ENCODE data around the gene TXNDC15.
"Not testable (repeated sequence)": the region's sequence is repeated elsewhere in the genome, so short reads cannot be mapped to it uniquely, and the experiment has no call there.

TXNDC15 gene, protein sequence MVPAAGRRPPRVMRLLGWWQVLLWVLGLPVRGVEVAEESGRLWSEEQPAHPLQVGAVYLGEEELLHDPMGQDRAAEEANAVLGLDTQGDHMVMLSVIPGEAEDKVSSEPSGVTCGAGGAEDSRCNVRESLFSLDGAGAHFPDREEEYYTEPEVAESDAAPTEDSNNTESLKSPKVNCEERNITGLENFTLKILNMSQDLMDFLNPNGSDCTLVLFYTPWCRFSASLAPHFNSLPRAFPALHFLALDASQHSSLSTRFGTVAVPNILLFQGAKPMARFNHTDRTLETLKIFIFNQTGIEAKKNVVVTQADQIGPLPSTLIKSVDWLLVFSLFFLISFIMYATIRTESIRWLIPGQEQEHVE

DNA sequence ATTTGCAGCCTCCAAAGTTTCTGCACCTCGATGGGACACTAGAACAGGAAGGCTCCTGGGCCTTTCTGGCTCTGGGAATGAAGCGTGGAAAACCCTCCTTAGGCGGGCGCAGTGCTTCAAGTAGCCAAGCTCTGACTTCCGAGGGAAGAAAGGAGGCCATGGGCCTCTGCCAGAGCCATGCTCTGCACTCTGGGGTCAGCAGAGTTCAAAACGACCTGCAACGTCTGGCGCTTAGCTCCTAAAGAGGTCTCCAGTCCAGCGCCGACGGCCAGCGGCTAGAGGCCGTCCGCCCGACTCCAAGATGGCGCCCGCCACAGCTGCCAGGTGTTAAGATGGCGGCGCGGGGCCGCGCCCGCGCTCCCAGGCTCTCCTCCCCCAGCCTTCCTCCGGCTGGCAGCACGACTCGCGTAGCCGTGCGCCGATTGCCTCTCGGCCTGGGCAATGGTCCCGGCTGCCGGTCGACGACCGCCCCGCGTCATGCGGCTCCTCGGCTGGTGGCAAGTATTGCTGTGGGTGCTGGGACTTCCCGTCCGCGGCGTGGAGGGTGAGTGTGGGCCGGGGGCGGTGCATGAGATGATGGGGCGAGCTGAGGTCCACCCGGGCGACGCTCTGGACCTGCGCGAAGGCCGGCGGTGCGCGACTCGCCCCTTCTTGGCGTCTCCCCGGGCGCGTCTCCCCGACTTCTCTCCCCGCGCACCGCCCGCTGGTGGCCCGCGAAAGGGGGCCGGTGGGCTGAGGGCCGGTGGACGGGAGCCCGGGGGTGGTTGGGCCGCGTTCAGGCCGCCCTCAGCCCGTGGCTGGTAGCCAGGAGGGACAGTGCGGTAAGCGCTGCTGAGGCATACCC lies at the start of gene TXNDC15:
TSS of gene TXNDC15 (plus strand) at position 385 of the 844 bp plus-strand sequence. CDS start at position 442, 57 bp downstream.
- peak; percentile 69 for DNase-seq (ENCODE audit: low read depth)

DNA sequence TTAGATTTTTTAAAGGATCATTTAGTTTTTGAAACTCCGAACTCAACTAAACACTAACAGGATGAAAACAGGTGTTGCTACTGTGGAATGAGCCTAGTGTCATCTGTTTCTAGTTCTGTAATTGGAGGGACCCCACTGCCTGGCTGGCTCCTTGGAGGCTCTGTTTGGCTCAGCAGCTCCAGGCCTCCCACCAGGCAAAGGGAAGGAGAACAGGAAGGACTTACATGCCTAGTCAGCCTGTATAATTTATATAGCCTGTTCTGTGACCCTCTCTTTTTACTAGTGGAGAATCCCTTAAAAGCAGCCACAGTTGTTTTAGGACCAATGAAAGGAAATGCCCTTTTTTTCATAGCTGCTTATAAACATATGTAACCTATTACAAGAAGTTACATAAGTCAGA lies 49.5 kb upstream of the TXNDC15 start:
- no peak for DNase-seq (ENCODE audit: low read depth)

DNA sequence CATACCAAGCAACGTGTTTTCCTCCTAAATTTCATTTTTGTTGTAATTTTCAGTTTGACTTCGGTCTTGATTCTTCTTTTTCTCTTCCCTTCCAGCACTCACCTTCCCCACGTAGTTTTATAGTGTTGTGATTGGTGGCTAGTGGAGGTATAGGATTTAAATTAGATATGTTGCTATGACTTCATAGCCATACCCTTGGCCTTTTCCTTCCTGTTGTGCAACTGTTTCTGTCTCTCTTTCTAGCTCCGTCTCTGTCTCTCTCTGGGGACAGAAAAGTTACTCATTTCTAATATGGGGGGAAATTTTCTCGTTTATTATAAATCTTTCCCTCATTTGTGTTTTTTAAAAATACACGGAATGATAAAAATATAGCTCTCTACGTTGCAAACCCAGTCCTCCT lies 49.0 kb upstream of the TXNDC15 start:
- DNase-seq (ENCODE audit: low read depth): no peak

DNA sequence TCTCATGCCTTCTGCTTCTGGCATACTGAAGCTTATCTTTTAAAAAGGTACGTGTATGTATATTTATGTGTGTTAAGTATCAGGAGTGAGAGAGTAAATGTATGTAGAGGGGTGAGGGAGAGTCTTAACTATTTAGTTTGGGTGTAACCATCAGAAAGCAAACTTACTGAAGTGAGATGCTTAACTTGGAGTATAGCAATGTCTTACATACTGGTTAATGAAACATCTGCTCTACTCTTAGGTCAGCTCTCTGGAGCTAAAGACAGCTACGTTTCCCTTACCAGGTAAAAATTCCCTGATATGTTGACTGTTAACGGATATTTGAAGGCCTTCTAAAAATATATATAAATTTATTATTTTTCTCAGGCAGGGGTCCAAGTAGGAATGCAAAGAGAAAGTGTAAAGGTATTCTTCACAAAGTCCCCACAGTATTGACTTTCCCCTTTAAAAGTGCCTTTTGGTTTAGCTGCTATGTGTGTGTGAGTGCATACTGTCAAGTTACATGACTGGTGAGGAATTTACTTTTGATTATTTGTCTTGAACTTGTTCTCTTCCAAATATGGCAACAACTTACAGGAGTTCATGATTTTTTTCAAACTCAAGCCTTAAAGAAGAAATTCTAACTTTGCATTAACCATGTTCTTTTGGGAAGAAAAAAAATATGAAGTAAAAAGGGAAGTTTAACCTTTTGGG lies 40.7 kb upstream of the TXNDC15 start:
- no peak for DNase-seq (ENCODE audit: low read depth)

DNA sequence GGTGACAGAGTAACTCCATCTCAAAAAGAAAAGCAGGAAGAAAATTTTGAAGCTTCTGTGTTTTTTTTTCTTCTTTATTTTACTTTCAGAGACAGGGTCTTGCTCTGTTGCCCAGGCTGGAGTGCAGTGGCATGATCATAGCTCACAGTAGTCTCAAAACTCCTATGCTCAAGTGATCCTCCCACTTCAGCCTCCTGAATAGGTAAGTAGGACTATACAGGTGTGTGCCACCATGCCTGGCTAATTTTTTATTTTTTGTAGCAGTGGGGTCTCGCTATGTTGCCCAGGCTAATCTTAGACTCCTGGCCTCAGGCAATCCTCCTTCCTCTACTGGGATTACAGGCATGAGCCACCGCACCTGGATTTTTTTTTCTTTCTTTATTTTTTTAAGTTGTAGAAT lies 38.5 kb upstream of the TXNDC15 start:
- no peak for DNase-seq (ENCODE audit: low read depth)

DNA sequence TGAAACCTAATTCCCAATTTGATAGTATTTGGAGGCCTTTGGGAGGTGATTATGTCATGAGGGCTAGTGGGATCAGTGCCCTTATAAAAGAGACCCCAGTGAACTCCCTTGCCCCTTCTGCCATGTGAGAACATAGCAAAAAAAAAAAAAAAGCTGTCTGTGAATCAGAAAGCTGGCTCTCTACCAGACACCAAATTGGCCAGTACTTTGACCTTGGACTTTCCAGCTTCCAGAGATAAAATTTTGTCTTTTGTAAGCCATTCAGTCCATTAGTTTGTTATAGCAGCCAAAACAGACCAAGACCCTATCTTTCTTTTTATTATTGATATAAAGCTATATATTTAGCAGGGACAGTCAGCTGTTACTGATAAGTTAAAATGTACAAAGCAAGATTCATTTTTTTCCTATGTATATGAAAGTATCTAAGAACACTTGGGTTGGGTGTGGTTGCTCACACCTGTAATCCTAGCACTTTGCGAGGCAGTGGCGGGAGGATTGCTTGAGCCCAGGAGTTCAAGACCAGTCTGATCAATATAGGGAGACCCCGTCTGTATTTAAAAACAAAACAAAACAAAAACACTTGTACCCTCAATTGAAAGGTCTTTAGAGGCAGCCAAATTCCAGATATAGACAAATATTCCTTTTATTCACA lies 36.5 kb upstream of the TXNDC15 start:
- no peak for DNase-seq (ENCODE audit: low read depth)

GRCh38 chr5:134838361-134838760 lies 35.8 kb upstream of the TXNDC15 start:
- DNase-seq (ENCODE audit: low read depth): not testable (repeated sequence)

DNA sequence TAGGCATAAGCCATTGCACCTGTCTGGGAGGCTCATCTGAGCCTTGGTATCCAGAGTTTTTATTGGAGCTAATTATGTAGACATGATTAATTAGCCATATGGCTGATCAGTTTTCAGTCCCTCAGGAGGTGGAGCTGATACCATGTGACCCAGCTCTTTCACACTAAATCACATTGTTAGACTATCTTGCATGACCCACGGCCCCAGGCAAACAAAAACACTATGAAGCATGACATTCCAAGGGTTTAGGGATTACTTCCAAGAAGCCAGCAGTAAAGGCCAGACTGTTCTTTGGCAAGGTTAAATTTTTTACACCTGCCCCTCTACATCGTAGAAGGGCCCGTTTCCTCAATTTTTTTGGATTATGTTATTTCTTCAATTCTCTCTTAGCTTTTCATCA lies 33.4 kb upstream of the TXNDC15 start:
- no peak for DNase-seq (ENCODE audit: low read depth)

DNA sequence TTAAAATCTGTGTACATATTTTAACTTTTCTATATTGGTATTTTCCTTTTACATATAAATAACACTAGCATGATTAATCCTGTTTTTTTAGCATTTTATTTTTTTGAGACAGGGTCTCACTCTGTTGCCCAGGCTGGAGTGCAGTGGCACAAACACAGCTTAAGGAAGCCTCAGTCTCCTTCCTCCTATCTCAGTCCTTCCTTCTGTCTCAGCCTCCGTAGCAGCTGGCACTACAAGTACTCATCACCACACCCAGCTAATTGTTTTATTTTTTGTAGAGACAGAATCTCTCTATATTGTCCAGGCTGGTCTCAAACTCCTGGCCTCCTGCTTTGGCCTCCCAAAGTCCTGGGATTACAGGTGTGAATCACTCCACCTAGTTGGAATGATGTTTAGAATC lies 29.9 kb upstream of the TXNDC15 start:
- no peak for DNase-seq (ENCODE audit: low read depth)

DNA sequence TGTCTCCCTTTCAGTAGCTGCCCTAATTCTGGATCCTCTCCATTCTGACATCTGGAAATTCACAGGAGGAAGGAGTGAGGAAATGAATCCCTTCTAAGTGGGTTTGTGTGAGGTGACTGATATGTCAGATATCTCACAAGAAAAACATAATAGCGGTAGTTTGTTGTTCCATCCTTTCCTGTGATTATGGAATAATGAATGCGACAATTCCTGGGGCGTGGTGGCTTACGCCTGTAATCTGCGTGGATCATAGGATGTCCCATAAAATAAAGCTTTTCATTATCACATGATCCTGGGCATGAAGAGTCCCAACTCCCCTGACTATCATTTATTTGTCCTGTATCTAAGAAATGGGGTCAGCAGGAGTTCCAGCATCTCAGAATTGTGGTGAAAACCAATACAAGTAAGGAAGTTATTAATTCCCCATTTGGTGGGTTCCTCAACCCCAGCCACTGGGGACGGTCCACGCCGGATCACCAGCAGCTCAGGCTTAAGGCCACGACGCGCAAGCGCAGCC lies 28.8 kb upstream of the TXNDC15 start:
- no peak for DNase-seq (ENCODE audit: low read depth)

DNA sequence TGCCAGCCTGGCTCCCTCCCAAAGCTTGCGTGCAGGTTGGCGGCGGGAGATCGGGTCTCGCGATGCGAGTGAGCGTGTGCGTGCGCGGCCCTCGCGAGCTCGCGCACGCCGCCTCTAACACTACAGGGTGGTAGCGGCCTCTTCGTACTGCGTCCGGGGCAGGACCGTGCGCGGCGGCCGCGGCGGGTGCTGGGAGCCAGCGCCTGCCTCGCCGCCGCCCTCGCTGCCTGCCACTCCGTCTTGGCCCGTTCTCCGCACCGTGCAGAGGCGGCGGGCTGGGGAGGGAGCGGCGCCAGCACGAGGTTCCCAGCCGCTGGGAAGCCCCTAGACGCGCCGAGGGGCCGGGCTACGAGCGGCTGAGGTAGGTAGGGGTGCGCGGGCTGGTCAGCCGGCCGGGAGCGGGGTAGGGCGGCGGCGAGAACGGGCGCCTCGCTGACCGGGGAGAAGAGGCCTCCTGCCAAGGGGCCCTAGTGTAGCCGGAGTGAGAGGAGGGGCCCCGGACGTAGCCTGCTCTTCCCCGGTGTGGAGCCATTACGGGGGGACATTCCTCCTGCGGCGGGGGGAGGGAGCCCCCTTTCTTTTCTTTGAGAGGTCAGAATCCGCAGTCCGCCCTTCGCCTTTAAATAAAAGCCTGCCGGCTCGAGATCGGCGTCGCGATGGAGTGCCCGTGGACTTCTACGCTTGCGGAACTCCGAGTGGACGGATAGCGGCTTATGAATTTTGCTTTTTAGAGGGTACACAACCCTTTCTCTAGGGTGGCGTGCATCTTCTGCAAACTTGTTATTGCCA lies 28.1 kb upstream of the TXNDC15 start, which contains the start of gene C5orf24:
TSS of gene C5orf24 (plus strand) at position 117 of the 789 bp plus-strand sequence. CDS start 8,933 bp downstream, outside the sequence.
- DNase-seq (ENCODE audit: low read depth): peak; percentile 89

DNA sequence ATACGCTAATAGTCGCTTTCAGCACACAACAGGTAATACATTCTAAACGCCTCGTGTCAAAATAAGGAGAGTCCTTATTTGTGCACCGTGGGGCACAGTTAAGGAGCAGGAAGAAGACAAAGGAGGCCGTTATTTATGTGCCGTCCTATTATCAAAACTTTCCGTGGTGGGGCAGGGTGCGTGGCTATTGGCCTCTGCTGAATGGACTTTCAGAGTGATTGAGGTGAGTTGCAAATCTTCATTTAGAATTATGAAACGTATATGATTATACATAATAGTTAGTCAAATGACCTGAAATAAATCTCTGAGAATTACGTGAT lies 27.6 kb upstream of the TXNDC15 start:
- DNase-seq (ENCODE audit: low read depth): peak; percentile 10

DNA sequence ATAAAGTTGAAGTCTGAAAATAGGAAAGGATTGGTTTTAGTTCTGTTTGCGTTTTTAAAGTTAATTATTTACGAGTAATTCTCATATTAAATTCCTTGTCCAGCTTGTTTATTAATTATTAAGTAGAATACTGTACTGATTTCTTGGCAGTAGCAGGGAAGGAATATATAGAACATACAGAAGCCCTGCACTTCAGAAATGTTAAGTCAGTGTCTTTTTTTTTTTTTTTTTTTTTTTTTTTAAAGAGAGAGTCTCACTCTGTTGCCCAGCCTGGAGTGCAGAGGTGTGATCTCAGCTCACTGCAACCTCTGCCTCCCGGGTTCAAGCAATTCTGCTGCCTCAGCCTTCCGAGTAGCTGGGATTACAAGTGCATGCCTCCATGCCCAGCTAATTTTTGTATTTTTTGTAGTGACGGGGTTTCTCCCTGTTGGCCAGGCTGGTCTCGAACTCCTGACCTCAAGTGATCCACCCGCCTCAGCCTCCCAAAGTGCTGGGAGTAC lies 24.7 kb upstream of the TXNDC15 start:
- DNase-seq (ENCODE audit: low read depth): not testable (repeated sequence)

DNA sequence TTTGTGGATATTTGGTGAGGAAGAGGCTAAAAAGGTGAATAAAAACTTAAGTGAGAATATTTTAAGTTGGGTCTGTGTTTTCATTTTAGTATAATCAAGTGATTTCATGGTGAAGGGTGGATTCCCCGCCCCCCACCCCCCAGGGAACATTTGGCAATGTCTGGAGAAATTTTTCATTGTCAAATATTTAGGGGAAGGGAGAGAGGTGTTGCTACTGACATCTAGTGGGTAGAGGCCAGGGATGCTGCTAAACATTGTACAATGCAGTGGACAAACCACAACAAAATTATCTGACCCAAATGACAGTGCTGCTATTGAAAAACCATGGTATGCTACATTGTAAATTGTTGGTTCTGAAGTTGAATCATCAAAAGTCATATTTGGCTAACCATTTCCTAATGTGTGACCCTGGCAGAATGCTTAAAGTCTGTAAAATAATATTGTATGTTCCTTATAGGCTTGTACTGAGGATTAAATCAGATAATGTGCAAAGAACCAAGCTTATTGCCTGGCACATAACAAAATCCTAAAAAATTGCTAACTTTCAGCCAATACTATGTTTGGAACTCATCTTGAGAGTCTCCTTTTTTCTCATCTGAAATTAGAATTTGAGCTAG lies 22.8 kb upstream of the TXNDC15 start:
- DNase-seq (ENCODE audit: low read depth): no peak

DNA sequence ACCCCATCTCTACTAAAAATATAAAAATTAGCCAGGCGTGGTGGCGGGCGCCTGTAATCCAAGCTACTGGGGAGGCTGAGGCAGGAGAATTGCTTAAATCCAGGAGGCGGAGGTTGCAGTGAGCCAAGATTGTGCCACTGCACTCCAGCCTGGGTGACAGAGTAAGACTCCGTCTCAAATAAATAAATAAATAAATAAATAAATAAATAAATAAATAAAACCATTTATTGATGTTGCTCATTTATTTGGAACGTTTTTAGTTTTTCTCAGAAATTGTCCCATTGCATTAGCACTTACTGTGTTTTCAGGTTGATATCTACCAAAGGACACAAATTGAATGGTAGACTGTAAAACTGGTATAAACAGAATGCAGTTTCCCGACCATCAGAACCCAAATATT lies 17.7 kb upstream of the TXNDC15 start:
- DNase-seq (ENCODE audit: low read depth): not testable (repeated sequence)

DNA sequence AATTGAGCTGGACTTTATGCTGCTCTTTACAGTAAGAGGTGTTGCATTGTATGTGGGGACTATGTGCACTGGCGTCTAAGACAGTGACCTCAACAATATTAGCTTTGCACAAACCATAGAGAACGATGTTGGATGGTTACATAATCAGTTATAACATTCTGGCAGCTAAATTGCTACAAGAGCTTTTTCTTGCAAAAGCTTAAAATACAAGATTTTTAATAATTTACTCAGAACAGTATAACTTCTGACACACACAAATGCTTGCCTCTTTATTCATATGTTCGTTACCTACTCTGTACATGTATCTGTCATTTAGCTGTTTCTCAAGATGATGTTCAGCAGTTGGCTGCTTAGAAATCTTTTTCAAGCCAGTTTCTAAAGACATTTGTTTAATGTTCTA lies 16.8 kb upstream of the TXNDC15 start:
- no peak for DNase-seq (ENCODE audit: low read depth)

DNA sequence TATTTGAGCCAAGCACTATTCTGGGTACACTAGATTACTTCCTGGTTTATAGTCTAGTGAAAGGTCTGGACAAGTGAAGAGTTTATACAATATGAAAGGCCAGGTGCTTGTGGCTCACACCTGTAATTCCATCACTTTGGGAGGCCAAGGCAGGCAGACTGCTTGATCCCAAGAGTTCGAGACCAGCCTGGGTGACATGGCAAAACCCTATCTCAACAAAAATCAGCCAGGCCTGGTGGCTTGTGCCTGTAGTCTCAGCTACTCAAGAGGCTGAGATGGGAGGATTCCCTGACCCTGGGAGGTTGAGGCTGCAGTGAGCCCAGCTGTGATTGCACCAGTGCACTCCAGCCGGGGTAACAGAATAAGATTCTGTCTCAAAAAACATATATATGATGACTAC lies 9.5 kb upstream of the TXNDC15 start:
- no peak for DNase-seq (ENCODE audit: low read depth)

- DNase-seq (ENCODE audit: low read depth): peak; percentile 7
Measured at GRCh38 chr5:134873494-134873893, 677 bp upstream of the TXNDC15 start.

DNA sequence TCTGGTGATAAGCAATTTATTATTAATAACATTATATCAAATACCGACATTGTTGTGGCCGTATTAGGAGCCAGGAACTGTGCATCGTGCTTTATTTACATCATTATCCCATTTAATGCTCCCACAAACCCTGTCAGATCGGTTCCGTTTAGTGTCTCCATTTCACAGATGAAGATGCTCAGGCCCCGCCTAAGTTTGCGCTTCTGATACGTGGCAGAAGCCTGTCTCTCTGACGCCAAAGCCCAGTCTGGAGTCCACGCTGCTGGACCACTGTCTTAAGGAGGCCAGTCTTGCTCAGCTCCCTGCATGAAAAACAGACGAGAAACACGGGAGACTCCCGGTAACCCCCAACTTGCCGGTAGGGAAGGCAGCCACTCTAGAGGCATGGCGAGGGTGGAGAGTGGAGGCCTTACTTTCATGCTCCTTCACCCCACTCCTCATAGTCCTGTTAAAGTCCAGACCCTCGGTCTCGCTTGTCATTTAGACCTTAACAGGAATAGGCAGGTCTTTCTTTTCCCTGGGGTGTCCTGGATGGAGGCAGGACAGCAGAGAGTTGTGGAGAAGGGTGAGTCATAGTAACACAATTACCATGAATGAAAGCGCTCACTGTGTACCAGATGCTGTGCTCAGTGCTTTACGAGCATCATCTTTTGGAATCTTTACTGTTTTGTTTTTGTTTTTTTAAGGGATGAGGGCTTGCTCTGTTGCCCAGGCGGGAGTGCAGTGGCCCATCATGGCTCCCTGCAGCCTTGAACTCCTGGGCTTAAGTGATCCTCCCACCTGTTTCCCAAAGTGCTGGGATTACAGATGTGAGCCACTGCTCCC lies 872 bp downstream of the TXNDC15 start:
- peak; percentile 20 for DNase-seq (ENCODE audit: low read depth)

GRCh38 chr5:134877159-134877558 lies 3.0 kb downstream of the TXNDC15 start:
- DNase-seq (ENCODE audit: low read depth): no peak
